Measurements from ENCODE around the gene FAM168A.

The FAM168A gene

DNA sequence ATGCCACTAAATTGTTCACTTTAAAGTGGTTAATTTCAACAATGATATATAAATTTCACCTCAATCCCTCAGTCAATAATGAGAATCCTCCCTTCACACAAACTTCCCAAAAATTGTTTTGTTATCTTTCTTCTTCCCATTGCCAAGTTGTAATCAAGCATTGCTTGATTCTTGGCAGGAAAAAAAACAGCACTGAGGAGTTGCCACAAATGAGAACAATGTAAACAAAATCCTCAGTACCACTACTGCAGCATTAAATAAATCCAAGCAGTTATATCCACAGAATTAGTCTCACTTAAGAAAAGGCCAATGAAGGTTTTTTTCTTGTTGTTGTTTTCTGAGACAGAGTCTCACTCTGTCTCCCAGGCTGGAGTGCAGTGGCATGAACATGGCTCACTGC lies 38.2 kb downstream of the FAM168A start:
- DNase-seq (ENCODE audit: low read depth) = no peak

DNA sequence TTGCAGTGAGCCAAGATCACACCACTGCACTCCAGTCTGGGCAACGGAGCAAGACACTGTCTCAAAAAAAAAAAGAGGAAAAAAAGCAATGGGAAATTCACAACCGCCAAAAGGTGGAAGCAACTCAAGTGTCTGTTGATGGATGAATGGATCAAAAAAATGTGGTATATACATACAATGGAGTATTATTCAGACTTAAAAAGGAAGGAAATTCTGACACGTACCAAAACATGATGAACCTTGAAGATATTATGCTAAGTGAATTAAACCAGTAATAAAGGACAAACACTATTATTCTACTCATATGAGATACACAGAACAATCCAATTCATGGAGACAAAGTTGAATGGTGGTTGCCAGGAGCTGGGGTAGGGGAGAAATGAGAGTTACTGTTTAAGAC lies 40.9 kb downstream of the FAM168A start:
- TF ChIP-seq, protein P1, sequence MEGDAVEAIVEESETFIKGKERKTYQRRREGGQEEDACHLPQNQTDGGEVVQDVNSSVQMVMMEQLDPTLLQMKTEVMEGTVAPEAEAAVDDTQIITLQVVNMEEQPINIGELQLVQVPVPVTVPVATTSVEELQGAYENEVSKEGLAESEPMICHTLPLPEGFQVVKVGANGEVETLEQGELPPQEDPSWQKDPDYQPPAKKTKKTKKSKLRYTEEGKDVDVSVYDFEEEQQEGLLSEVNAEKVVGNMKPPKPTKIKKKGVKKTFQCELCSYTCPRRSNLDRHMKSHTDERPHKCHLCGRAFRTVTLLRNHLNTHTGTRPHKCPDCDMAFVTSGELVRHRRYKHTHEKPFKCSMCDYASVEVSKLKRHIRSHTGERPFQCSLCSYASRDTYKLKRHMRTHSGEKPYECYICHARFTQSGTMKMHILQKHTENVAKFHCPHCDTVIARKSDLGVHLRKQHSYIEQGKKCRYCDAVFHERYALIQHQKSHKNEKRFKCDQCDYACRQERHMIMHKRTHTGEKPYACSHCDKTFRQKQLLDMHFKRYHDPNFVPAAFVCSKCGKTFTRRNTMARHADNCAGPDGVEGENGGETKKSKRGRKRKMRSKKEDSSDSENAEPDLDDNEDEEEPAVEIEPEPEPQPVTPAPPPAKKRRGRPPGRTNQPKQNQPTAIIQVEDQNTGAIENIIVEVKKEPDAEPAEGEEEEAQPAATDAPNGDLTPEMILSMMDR (conservative IDR thresholded peaks at IDR 0.05; ENCODE audit: low read depth, low read length) = no peak

More for the DNA sequence above, 38.2 kb downstream of the FAM168A start:
- H3K4me3 ChIP-seq (ENCODE audit: low read length) = no peak overlapping the region
- TF ChIP-seq, protein P1 (conservative IDR thresholded peaks at IDR 0.05; ENCODE audit: low read depth, low read length) = no peak

GRCh38 chr11:73555615-73556014 lies 42.3 kb downstream of the FAM168A start:
- H3K4me3 ChIP-seq (ENCODE audit: low read length) = no peak overlapping the region
- no peak for DNase-seq (ENCODE audit: low read depth)
- TF ChIP-seq, protein P1 (conservative IDR thresholded peaks at IDR 0.05; ENCODE audit: low read depth, low read length) = no peak

More for the DNA sequence above, 40.9 kb downstream of the FAM168A start:
- DNase-seq (ENCODE audit: low read depth) = no peak
- H3K4me3 ChIP-seq (ENCODE audit: low read length) = no peak overlapping the region

- TF ChIP-seq, protein P1 (conservative IDR thresholded peaks at IDR 0.05; ENCODE audit: low read depth, low read length) = no peak
- DNase-seq (ENCODE audit: low read depth) = no peak
Measured at GRCh38 chr11:73554671-73555320, 43.1 kb downstream of the FAM168A start.

DNA sequence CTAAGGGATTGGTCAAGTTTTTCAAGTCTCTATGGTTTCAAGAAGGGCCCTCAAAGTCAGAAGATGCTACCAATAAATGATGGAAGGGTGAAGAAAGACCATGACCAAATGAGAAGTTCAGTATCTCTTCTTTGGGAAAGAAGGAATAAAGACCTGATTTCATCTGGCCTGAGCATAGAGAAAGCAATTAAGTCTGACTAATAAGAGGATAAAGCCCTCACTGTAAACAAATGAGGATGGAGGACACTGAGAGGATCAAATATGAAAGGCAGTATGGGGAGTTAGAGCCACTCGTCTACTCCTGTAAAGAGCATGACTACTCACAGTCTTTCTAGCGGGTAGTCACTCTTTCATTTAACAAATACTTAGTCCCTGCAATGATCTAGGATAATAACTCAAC lies 44.6 kb downstream of the FAM168A start:
- no peak for DNase-seq (ENCODE audit: low read depth)
- H3K4me3 ChIP-seq (ENCODE audit: low read length) = no peak overlapping the region
- TF ChIP-seq, protein P1 (conservative IDR thresholded peaks at IDR 0.05; ENCODE audit: low read depth, low read length) = no peak

More at GRCh38 chr11:73554671-73555320, 43.1 kb downstream of the FAM168A start:
- no peak overlapping the region for H3K4me3 ChIP-seq (ENCODE audit: low read length)

DNA sequence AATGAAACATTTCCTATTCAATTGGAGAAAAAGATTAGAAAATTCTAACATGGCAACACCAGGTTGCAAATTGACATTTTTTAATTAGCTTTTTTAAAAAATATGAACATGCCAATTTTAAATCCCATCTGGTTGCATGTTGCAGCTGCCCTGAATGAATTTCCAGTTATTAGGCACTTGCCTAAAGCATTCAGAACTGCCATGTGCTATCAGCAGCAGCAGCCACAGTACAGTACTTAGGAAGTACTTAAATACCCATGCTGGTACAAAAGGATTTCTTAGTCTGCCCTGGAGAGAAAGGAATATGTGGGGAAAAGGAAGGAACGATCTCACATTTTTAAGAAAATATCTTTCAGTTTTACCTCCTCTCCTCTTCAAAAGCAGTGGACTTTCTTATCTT lies 46.2 kb downstream of the FAM168A start:
- no peak for DNase-seq (ENCODE audit: low read depth)
- TF ChIP-seq, protein P1 (conservative IDR thresholded peaks at IDR 0.05; ENCODE audit: low read depth, low read length) = no peak

DNA sequence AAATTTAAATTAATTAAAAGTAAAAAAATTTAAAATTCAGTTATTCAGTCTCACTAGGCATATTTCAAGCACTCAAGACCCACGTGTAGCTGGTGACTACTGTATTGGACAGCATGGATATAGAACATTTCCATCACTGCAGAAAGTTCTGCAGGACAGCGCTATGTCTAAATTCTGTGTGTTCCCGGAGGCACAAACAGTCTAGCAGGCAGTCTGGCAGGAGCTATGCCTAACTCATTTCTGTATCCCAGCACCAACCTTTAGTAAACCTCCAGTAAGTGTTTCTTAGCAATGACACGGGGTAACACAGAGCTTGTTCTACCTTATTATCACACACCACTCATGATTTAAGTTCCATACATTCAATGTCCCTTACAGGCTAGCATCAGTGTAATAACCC lies 48.5 kb downstream of the FAM168A start:
- TF ChIP-seq, protein P1 (conservative IDR thresholded peaks at IDR 0.05; ENCODE audit: low read depth, low read length) = no peak
- no peak overlapping the region for H3K4me3 ChIP-seq (ENCODE audit: low read length)
- DNase-seq (ENCODE audit: low read depth) = no peak

More for the DNA sequence above, 46.2 kb downstream of the FAM168A start:
- H3K4me3 ChIP-seq (ENCODE audit: low read length) = no peak overlapping the region
